Muscle layer of duodenum (tissue), 2 donors: ENCODE results near the gene TMEM80.
A peak's percentile ranks its signal among the peaks of the same experiment; 100 is the strongest.
"Not testable (repeated sequence)": the region's sequence is repeated elsewhere in the genome, so short reads cannot be mapped to it uniquely, and the experiment has no call there.

ENCODE experiments used
- H3K27ac ChIP-seq: one replicate; pipeline ENCODE4 v1.7.0; 2013; ENCODE audit warnings: mild to moderate bottlenecking, low read length
- H3K27me3 ChIP-seq: one replicate; pipeline ENCODE4 v1.7.0; 2013; ENCODE audit warnings: low read depth, mild to moderate bottlenecking, control low read depth, low read length
- H3K36me3 ChIP-seq, 2 donors: one replicate each; pipeline ENCODE4 v1.7.0; 2013; ENCODE audit warnings: low read length in 2 of 2, control low read depth in 1 of 2, mild to moderate bottlenecking in 1 of 2; ENCODE audit not compliant: insufficient read depth in 2 of 2, control insufficient read depth in 1 of 2
- H3K4me1 ChIP-seq, 2 donors: one replicate each; pipeline ENCODE4 v1.7.0; 2013; ENCODE audit warnings: low read length in 2 of 2, mild to moderate bottlenecking in 2 of 2, control low read depth in 1 of 2, moderate library complexity in 1 of 2; ENCODE audit not compliant: insufficient read depth in 2 of 2, control insufficient read depth in 1 of 2
- H3K4me3 ChIP-seq, 2 donors: one replicate each; pipeline ENCODE4 v1.7.0; 2013; ENCODE audit warnings: low read length in 2 of 2, low read depth in 1 of 2, mild to moderate bottlenecking in 1 of 2
- H3K9me3 ChIP-seq, 2 donors: one replicate each; pipeline ENCODE4 v1.7.0; 2013; ENCODE audit warnings: low read length in 2 of 2, control low read depth in 1 of 2, mild to moderate bottlenecking in 1 of 2; ENCODE audit not compliant: control insufficient read depth in 1 of 2
- donor health status: healthy.

Gene TMEM80

DNA sequence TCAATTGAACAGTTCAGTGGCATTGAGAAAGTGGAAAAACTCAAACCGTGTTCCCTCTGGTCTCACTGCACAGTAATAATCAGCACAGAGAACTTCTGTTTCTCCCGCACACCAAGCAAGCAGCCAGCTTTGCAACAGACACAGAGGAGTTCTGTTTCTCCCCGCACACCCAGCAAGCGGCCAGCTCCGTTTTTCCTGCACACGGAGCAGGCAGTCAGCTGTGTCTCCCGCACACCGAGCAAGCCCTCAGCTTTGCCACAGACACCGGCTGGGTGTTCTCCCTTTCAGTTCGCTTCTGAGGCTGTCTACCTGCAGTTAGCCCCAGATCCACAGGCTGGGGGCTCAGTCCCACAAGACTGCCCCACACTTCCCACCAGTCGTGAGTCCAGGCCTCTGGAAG is 41.8 kb downstream of the TMEM80 start:
- no peaks in the 10 kb centered on the region for H3K4me1 ChIP-seq
- H3K27ac ChIP-seq: no peak overlapping the region
- H3K27me3 ChIP-seq: no peaks in the 10 kb centered on the region
- H3K9me3 ChIP-seq: no peaks in the 10 kb centered on the region
- no peaks in the 10 kb centered on the region for H3K36me3 ChIP-seq
- no peak overlapping the region for H3K4me3 ChIP-seq

- H3K9me3 ChIP-seq, H3K36me3 ChIP-seq, H3K27ac ChIP-seq, H3K4me3 ChIP-seq, H3K27me3 ChIP-seq, H3K4me1 ChIP-seq: not testable (repeated sequence)
Measured at GRCh38 chr11:737899-738298, 42.3 kb downstream of the TMEM80 start.

GRCh38 chr11:742156-742546 is 46.5 kb downstream of the TMEM80 start:
- H3K27me3 ChIP-seq: no peaks in the 10 kb centered on the region
- no peak overlapping the region for H3K27ac ChIP-seq
- H3K36me3 ChIP-seq: no peaks in the 10 kb centered on the region
- no peaks in the 10 kb centered on the region for H3K4me1 ChIP-seq
- H3K9me3 ChIP-seq: no peaks in the 10 kb centered on the region
- no peak overlapping the region for H3K4me3 ChIP-seq

DNA sequence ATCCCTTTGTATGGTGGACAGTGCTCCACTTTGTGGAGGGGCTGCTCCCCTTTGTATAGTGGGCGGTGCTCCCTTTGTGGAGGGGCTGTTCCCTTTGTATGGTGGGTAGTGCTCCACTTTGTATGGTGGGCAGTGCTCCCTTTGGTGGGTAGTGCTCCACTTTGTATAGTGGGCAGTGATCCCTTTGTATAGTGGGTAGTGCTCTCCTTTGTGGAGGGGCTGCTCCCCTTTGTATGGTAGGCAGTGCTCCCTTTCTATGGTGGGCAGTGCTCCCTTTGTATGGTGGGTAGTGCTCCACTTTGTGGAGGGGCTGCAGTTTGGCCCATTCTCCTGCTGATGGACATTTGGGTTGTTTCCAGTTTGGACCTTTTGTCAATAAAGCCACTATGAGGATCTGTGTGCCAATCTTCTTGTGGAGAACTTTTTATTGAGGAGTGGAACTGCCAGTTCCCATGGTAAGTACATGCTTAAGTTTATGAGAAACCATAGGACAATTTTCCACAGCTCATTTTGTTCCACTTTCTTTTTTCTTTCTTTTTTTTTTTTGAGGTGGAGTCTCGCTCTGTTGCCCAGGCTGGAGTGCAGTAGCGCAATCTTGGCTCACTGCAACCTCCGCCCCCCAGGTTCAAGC is 47.1 kb downstream of the TMEM80 start:
- no peak overlapping the region for H3K4me3 ChIP-seq
- no peaks in the 10 kb centered on the region for H3K9me3 ChIP-seq
- no peaks in the 10 kb centered on the region for H3K27me3 ChIP-seq
- no peaks in the 10 kb centered on the region for H3K4me1 ChIP-seq
- no peaks in the 10 kb centered on the region for H3K36me3 ChIP-seq
- no peak overlapping the region for H3K27ac ChIP-seq

GRCh38 chr11:745428-745827 is 49.8 kb downstream of the TMEM80 start:
- Histone ChIP-seq H3K4me3 (no peak overlapping the region), H3K36me3 (no peaks in the 10 kb centered on the region), H3K27me3 (no peaks in the 10 kb centered on the region), H3K27ac (no peak overlapping the region), H3K4me1 (peaks cover 8 to 12% of the 10 kb centered on the region in 2 donors), H3K9me3 (no peaks in the 10 kb centered on the region)

DNA sequence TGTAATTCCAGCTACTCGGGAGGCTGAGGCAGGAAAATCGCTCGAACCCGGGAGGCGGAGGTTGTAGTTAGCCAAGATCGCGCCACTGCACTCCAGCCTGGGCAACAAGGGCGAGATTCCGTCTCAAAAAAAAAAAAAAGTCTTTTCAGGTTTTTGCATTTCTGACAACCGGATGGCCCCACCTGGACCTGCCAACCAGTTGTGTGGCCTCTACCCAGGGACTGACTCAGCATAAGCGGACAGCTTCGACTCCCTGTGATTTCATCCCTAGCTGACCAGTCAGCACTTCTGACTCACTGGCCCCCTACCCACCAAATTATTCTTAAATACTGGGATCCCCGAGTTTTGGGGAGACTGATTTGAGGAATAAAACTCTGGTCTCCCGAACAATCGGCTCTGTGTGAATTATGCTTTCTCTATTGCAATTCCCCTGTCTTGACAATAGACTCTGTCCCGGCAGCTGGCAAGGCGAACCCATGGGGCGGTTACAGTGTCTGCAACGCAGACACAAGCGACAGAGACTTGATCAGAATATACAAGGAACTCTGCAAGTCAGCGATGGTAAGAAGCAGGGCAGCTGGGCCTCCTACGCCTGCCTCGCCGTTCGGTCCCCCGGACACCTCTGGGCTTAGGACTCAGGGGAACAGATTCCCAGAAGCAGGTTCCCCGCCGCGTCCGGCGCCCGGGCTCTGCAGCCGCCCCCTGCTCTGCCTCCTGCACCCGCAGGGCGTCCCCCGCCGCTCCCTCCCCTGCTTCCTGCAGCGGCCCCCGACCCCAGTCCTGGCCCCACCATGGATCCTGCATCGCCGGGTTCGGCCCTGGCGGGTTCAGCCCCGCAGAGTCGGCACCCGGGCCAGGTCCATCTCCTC is 50.9 kb downstream of the TMEM80 start:
- H3K4me3 ChIP-seq: peak overlapping the region; percentile 46 to 89
- no peaks in the 10 kb centered on the region for H3K36me3 ChIP-seq
- H3K4me1 ChIP-seq: peaks cover 8 to 12% of the 10 kb centered on the region in 2 donors
- peak overlapping the region; percentile 16 for H3K27ac ChIP-seq
- H3K9me3 ChIP-seq: no peaks in the 10 kb centered on the region
- H3K27me3 ChIP-seq: no peaks in the 10 kb centered on the region

DNA sequence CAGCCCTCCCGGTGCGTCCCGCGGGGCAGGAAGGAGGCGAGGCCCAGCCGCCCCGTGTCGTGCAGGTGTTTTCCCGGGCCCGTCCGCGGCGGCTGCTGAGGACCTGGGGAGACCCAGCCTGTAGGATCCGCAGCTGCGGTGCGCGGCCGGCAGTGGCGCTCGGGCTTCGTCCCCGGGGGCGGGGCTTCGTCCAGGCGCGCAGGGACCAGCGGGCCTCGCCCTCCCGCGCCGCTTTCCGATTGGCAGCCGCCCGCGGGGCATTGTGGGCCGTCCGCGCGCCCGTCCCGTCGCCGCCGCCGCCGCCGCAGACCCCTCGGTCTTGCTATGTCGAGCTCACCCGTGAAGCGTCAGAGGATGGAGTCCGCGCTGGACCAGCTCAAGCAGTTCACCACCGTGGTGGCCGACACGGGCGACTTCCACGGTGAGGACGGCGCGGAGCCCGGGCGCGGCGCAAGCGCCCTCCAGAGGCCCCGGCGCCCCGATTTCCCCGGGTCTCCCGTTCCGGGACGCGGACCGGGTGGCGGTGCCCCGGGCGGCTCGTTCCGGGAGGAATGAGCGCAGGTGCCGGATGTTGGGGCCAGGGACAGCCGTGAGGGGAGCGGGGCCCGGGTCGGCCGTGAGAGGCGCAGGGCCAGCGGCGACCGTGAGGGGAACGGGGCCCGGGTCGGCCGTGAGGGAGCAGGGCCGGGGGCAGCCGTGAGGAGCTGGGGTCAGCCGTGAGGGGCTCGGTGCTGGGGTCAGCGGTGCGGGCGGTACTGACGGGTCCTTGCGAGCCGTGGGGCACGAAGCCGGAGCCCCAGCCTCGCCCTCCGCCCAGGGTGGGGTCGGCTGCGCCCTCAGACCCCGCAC is 51.8 kb downstream of the TMEM80 start, which contains the start of gene TALDO1:
Gene TALDO1 (plus strand): TSS at position 307 of the 849 bp plus-strand sequence. CDS start 18 bp downstream, at position 325.
- Histone ChIP-seq H3K27me3 (no peaks in the 10 kb centered on the region), H3K9me3 (no peaks in the 10 kb centered on the region), H3K4me3 (peak within 1 kb of the TSS; percentile 67 to 89), H3K4me1 (peaks cover 8 to 12% of the 10 kb centered on the region in 2 donors), H3K27ac (peak within 1 kb of the TSS; percentile 24), H3K36me3 (peaks cover 0 to 1% of the 10 kb centered on the region in 2 donors)

DNA sequence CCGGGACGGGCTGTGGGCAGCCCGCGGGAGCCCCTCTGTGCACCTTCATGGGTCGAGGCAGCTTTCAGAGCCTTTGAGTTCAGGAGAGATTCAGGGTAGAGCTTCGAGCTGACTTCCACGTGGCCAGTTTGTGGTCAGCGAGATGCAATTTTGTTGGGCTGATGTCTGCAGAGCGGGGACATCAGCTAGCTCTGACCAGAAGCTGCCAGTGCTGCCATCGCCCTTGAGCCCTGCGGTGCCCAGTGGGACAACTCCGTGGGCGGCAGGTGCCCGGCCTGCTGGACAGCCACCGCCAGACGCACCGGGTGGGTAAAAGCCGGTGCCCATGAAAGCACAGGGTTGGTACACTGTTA is 52.4 kb downstream of the TMEM80 start:
- no peaks in the 10 kb centered on the region for H3K9me3 ChIP-seq
- H3K27me3 ChIP-seq: no peaks in the 10 kb centered on the region

DNA sequence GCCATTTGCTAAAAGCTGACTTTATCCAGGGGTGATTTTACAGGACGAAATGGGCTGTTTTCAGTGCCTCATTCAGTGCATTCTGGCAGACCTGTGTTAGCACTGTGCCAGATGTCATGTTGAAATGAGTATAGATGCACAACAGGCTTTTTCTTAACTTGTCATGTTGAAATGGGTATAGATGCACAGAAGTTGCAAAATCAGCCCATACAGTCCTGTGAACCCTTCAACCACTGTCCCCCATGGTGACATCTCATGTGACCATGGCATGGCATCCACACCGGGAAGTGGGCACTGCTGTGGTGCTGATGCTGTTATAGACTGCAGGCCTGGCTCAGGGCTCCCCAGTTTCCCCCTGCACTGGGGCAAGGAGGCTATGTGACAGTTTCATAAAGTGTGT is 54.1 kb downstream of the TMEM80 start:
- H3K9me3 ChIP-seq: no peaks in the 10 kb centered on the region
- peaks cover 8 to 12% of the 10 kb centered on the region in 2 donors for H3K4me1 ChIP-seq
- peaks cover 0 to 6% of the 10 kb centered on the region in 2 donors for H3K36me3 ChIP-seq
- no peak overlapping the region for H3K4me3 ChIP-seq
- H3K27ac ChIP-seq: no peak overlapping the region
- H3K27me3 ChIP-seq: no peaks in the 10 kb centered on the region

More for the DNA sequence above, 52.4 kb downstream of the TMEM80 start:
- H3K36me3 ChIP-seq: peaks cover 0 to 6% of the 10 kb centered on the region in 2 donors
- H3K4me1 ChIP-seq: peaks cover 8 to 12% of the 10 kb centered on the region in 2 donors
- peak overlapping the region; percentile 67 to 89 for H3K4me3 ChIP-seq
- H3K27ac ChIP-seq: peak overlapping the region; percentile 24
